Ecto neural progenitor cell (in vitro differentiated cells): ENCODE results near the gene SCARF2.
"Not testable (repeated sequence)": the region's sequence is repeated elsewhere in the genome, so short reads cannot be mapped to it uniquely, and the experiment has no call there.

Experiments
- DNase-seq: peaks from one replicate; pipeline ENCODE4 v3.0.0-alpha.2; 2018; ENCODE audit warnings: low spot score

The SCARF2 gene

GRCh38 chr22:20395181-20395906 is 42.3 kb downstream of the SCARF2 start:
- peak; percentile 46 for DNase-seq

GRCh38 chr22:20393705-20394476 is 43.7 kb downstream of the SCARF2 start, which contains the start of gene ZNF74:
ZNF74 (plus strand) TSS chr22:20394151; CDS start chr22:20394629, 478 bp downstream.
- peak; percentile 93 for DNase-seq

DNA sequence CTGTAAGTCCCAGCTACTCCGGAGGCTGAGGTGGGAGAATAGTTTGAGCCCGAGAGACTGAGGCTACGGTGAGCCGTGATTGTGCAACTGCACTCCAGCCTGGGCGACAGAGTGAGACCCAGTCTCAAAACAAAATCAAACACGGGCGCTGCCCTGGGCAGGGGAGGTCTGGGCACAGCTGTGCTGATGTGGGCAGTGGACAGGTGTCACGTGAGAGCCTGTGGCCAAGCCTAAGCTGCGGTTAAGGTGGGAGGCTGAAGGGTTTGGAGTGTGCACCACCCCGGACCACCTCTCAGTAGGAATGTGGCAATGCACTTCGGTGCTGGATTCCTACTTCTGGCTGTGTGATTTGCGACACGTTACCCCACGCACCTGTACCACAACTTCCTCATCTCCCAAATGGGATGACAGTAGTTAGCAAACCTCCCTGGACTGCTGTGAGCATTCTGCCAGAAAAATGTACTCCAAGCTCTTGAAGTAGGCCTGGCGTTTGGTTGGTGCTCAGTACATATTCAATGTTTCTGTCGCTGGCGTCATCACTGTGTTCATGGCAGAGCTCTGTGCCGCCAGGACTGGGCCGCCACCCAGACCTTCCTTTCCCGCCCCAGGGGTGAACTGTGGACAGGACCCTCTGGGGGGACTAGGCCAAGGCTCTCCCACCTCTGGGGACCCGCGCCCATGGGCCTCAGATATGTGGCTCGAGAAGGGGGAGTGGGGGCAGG is 44.5 kb downstream of the SCARF2 start:
- DNase-seq, result no peak

- peak; percentile 30 for DNase-seq
Measured at GRCh38 chr22:20392365-20392881, 45.2 kb downstream of the SCARF2 start.

- DNase-seq, result peak; percentile 22
Measured at GRCh38 chr22:20391222-20391621, 46.4 kb downstream of the SCARF2 start.

GRCh38 chr22:20390394-20390907 is 47.2 kb downstream of the SCARF2 start:
- no peak for DNase-seq

DNA sequence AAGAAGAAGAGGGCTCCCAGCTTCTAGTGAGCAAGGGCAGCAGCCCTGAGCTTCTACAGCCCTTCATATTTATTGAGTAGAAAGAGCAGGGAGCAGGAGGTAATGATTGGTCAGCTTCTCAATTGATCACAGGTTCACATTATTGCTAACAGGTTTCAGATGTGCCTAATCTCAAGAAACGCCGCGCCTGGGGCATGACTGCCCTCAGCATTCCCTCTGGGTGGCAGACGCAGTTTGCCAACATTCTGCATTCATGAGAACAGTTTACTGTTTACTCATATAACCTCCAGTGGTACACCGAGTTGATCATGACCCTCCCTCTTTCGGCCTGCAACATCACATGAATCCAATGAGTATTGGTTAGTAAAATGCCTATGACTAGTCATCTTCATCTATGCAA is 48.3 kb downstream of the SCARF2 start:
- DNase-seq, result peak; percentile 24

DNA sequence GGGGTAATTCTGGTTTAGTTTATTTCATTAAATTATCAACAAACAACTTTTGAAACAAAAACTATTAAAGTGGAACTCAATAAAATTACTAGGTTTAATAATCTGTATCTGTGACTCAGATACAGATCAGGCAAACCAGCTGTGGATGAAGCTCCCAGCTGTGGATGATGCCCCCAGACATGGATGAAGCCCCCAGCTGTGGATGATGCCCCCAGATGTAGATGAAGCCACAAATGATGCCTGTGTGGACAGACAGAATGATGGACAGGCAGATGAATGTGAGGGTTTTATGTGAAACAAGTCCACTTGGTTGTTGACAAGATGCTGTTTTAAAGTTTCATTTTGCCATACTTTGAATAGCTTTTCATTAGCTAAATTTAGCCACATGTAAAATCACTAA is 49.4 kb downstream of the SCARF2 start:
- peak; percentile 11 for DNase-seq

DNA sequence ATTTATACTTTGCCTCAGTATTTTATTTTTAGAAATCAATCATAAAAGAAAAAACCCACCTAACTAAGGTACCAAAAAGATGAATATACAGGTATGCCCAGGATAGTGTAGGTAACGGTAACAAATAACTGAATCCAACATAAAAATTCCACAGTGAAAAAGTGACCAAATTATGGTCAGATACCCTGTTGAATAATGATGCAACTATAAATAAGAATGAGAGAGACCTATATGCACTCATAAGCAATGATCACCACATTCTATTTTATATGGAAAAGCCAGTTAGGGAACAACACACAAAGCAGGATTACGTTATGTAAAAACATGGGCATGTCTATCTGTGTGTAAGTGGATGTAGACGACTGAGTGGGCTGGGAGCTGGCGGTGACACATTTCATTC is 50.7 kb downstream of the SCARF2 start:
- no peak for DNase-seq

- no peak for DNase-seq
Measured at GRCh38 chr22:20386336-20386735, 51.3 kb downstream of the SCARF2 start.

DNA sequence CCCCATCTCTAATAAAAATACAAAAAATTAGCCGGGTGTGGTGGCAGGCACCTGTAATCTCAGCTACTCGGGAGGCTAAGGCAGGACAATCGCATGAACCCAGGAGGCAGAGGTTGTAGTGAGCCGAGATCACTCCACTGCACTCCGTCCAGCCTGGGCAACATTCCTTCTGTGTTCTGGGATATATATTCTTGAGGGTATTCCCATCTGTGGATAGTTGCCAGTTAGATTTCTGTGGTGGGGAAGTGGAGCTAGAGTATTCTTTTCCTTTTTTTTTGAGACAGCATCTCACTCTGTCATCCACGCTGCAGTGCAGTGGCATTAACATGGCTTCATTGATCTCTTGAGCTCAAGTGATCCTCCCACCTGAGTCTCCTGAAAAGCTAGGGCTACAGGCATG is 52.8 kb downstream of the SCARF2 start:
- no peak for DNase-seq

DNA sequence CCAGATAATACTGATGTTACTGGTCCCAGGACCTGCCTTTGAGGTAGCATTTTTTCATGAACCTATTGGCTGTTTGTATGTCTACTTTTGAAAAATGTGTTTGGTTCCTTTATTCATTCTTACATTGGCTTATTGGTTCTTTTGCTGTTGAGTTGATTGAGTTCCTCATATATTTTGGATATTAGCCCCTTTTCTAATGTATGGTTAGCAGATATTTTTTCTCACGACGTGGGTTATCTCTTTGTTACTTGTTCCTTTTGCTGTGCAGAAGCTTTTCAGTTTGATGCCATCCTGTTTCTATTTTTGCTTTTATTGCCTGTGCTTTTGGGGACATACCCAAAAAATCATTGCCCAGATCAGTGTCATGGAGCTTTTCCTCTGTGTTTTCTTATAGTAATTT is 53.5 kb downstream of the SCARF2 start:
- DNase-seq, result peak; percentile 1

DNA sequence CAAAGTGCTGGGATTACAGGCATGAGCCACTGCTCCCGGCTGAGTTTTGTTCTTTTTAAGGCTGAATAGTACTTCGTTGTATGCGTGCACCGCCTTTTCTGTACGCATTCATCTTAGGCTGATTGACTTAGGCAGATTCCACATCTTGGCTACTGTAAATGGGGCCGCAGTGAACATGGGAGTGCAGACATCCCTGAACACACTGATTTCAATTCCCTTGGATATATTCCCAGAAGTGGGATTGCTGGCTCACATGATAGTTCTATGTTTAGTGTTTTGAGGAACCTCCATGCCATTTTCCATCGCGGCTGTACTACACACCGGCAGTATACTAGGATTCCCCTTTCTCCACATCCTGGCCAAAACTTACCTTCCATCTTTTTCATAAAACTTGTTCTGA is 54.1 kb downstream of the SCARF2 start:
- peak; percentile 10 for DNase-seq

- DNase-seq, result no peak
Measured at GRCh38 chr22:20380486-20380885, 57.1 kb downstream of the SCARF2 start.

DNA sequence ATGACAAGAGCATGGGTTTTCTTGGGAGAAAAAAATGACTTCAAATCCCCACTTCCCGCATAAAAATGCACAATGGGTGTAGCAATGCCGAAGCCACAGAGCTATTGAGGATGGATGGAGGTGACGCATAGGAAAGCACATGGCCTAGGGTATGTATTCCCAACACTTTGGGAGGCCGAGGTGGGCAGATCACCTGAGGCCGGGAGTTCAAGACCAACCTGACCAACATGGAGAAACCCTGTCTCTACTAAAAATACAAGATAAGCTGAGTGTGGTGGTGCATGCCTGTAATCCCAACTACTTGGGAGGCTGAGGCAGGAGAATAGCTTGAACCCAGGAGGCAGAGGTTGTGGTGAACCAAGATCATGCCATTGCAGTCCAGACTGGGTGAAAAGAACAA is 58.9 kb downstream of the SCARF2 start:
- not testable (repeated sequence) for DNase-seq

GRCh38 chr22:20378110-20378509 is 59.5 kb downstream of the SCARF2 start:
- no peak for DNase-seq

DNA sequence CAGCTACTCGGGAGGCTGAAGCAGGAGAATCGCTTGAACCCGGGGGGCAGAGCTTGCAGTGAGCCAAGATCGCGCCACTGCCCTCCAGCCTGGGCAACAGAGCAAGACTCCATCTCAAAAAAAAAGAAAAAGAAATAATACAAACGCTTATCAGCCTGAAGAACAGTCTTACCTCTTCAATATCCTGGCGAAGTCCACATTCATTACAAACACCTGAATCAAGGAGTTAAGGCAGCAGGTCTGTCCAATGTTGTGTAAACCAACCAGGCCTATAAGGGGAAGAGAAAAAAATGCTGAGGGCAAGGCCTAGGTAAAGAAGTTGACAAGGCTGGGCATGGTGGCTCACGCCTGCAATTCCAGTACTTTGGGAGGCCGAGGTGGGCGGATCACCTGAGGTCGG is 60.6 kb downstream of the SCARF2 start:
- not testable (repeated sequence) for DNase-seq

DNA sequence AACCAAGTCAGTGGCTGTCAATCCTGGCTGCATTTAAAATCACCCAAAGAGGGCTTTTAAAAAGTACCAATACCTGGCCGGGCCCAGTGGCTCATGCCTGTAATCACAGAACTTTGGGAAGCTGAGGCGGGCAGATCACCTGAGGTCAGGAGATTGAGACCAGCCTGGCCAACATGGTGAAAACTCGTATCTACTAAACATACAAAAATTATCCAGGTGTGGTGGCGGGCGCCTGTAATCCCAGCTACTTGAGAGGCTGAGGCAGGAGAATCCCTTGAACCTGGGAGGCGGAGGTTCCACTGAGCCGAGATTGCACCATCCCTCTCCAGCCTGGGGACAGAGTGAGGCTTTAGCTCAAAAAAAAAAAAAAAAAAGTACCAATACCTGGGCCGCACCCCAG is 61.3 kb downstream of the SCARF2 start:
- not testable (repeated sequence) for DNase-seq
